GM12878 (cell line): Measurements from ENCODE around the gene SRF. TPM values are rescaled to one million over a fixed set of nuclear protein-coding genes. Genes with fewer than 3 reads are reported as not detected.

Source experiments
- ATAC-seq: fragments of 200-7000 bp; cut with Tn5 transposase; 3 replicates; pipeline ENCODE4 v1.9.1; 2020; ENCODE audit warnings: mild to moderate bottlenecking, moderate library complexity
- BruUV-seq: library from RNA; stranded (reverse); fragments of 400-500 nt; replicated peaks from 2 replicates; lab custom pipeline; 2021; lab: Mats Ljungman, UMichigan
- CTCF ChIA-PET: fragments of 300-600 bp; sonication (Branson Sonifier 250); formaldehyde crosslinking; extraction: SDS; loops from one replicate; lab custom pipeline; 2021; ENCODE audit warnings: inconsistent platforms; lab: Yijun Ruan, JAX
- POLR2A ChIA-PET: fragments of 350-600 bp; formaldehyde crosslinking; extraction: SDS; loops from one replicate; lab custom pipeline; 2021; ENCODE audit warnings: inconsistent platforms; lab: Charles Lee
- RAD21 ChIA-PET: fragments of 300-600 bp; sonication (Branson Sonifier 250); formaldehyde crosslinking; loops from one replicate; lab custom pipeline; 2023; ENCODE audit warnings: antibody characterized with exemption; ENCODE audit not compliant: unreplicated experiment; lab: Charles Lee
- SMC1A ChIA-PET: fragments of 300-600 bp; sonication (Branson Sonifier 250); formaldehyde crosslinking; loops from one replicate; lab custom pipeline; 2023; ENCODE audit not compliant: unreplicated experiment, uncharacterized antibody; lab: Charles Lee
- DNase-seq: peaks from one replicate; pipeline ENCODE4 v3.0.0-alpha.2; 2011; ENCODE audit warnings: low read depth, low spot score
- FAIRE-seq: peaks from 3 replicates; lab custom pipeline; 2011; peaks lifted over from hg19 to GRCh38; lab: Jason Lieb, UNC
- H2AFZ ChIP-seq: 2 replicates; pipeline ENCODE4 v1.6.0; 2011; ENCODE audit warnings: low read depth, low read length, control low read depth; ENCODE audit not compliant: control insufficient read depth
- H3K27ac ChIP-seq: 2 replicates; pipeline ENCODE4 v1.5.1; 2011; ENCODE audit warnings: control low read depth; ENCODE audit not compliant: control insufficient read depth, insufficient read depth
- H3K27me3 ChIP-seq, 2 experiments: replicated peaks in 1 of 2; 2 replicates each; pipeline versions ENCODE4 v1.6.0 to v1.6.1; 2011; ENCODE audit warnings: low read length in 1 of 2; ENCODE audit not compliant: control insufficient read depth in 2 of 2, insufficient read depth in 2 of 2
- H3K36me3 ChIP-seq, 2 experiments: 2 replicates each; pipeline ENCODE4 v1.5.1; 2011; ENCODE audit warnings: low read length in 1 of 2; ENCODE audit not compliant: control insufficient read depth in 2 of 2, insufficient read depth in 2 of 2
- H3K4me1 ChIP-seq: 2 replicates; pipeline ENCODE4 v1.6.1; 2011; ENCODE audit warnings: mild to moderate bottlenecking, low read length, moderate library complexity, mixed read lengths; ENCODE audit not compliant: control insufficient read depth, insufficient read depth
- H3K4me2 ChIP-seq: 2 replicates; pipeline ENCODE4 v1.6.0; 2011; ENCODE audit warnings: control low read depth; ENCODE audit not compliant: control insufficient read depth, insufficient read depth
- H3K4me3 ChIP-seq: fragments of 200-600 bp; sonication (generic); 2 replicates; pipeline ENCODE4 v1.5.1; 2016
- H3K79me2 ChIP-seq: 2 replicates; pipeline ENCODE4 v1.6.0; 2011; ENCODE audit warnings: low read length; ENCODE audit not compliant: control insufficient read depth, insufficient read depth
- H3K9ac ChIP-seq: 2 replicates; pipeline ENCODE4 v1.8.0; 2011; ENCODE audit warnings: low read length, control low read depth, mixed read lengths; ENCODE audit not compliant: control insufficient read depth, insufficient read depth
- H3K9me3 ChIP-seq: replicated peaks from 3 replicates; pipeline ENCODE4 v1.5.1; 2011; ENCODE audit warnings: mild to moderate bottlenecking, low read length; ENCODE audit not compliant: control insufficient read depth, insufficient read depth
- H4K20me1 ChIP-seq: 2 replicates; pipeline ENCODE4 v1.6.0; 2011; ENCODE audit not compliant: control insufficient read depth, insufficient read depth
- CBFB ChIP-seq: IDR thresholded peaks from 2 replicates; pipeline ENCODE4 v1.6.1; 2016; ENCODE audit warnings: antibody characterized with exemption, low read depth
- DPF2 ChIP-seq: fragments of 450-650 bp; IDR thresholded peaks from 2 replicates; pipeline ENCODE4 v1.6.1; 2017; ENCODE audit warnings: mild to moderate bottlenecking
- IKZF2 ChIP-seq, 2 experiments: fragments of 450-650 bp; IDR thresholded peaks; 2 replicates each; pipeline ENCODE4 v1.6.1; 2017; ENCODE audit warnings: mild to moderate bottlenecking in 2 of 2, moderate library complexity in 2 of 2
- LARP7 ChIP-seq: fragments of 450-650 bp; IDR thresholded peaks from 2 replicates; pipeline ENCODE4 v1.6.1; 2017; ENCODE audit warnings: mild to moderate bottlenecking
- MTA2 ChIP-seq: fragments of 450-650 bp; IDR thresholded peaks from 2 replicates; pipeline ENCODE4 v1.6.1; 2016; ENCODE audit warnings: low read depth, mild to moderate bottlenecking, moderate library complexity
- PAX8 ChIP-seq: fragments of 450-650 bp; IDR thresholded peaks from 2 replicates; pipeline ENCODE4 v1.6.1; 2017; ENCODE audit warnings: mild to moderate bottlenecking, moderate library complexity
- SMC3 ChIP-seq: IDR thresholded peaks from 2 replicates; pipeline ENCODE4 v1.6.1; 2011; ENCODE audit warnings: low read length, improper control_type of control experiment, borderline replicate concordance
- SP1 ChIP-seq: IDR thresholded peaks from one replicate; pipeline ENCODE4 v1.6.1; 2011; ENCODE audit warnings: low read depth, low read length
- ZNF274 ChIP-seq: IDR thresholded peaks from one replicate; pipeline ENCODE4 v1.8.0; 2011; ENCODE audit not compliant: insufficient read length, insufficient read depth
- WGBS: methylation state at CpG from one replicate; pipeline ENCODE4 v1.1.6; 2016; ENCODE audit warnings: low lambda C conversion rate; ENCODE audit not compliant: insufficient replicate concordance, insufficient coverage; ENCODE audit errors: missing lambda C conversion rate; 5-methylcytosine and 5-hydroxymethylcytosine counted together
- in situ Hi-C: fragments of 300-500 bp; cut with MboI; formaldehyde crosslinking; loops from 9 replicates; pipeline ENCODE4 v1.14.3; 2018; ENCODE audit warnings: mixed read lengths
- intact Hi-C: fragments of 100-400 bp; cut with micrococcal nuclease; formaldehyde crosslinking; loops from one replicate; pipeline ENCODE4 v1.14.2; 2022; ENCODE audit not compliant: unreplicated experiment
- polyA plus RNA-seq, 11 experiments: library from polyadenylated mRNA; depleted of rRNA in 4 of 11; unstranded in 6 of 11; stranded (reverse) in 5 of 11; fragments of >200 nt; fragmentation: Nextera tagmentation in 4 of 11; fragmentation: Illumina TruSeq in 1 of 11; extraction: Ambion mirVana in 4 of 11; extraction: Trizol in 1 of 11; gene quantifications; 1 replicate in 1 of 11; 2 replicates in 10 of 11; pipeline versions ENCODE4 v1.2.1 to v1.2.3, GENCODE V29; 2011 to 2016; ENCODE audit warnings: inconsistent platforms in 2 of 11, missing spikeins in 2 of 11, low read depth in 1 of 11
- total RNA-seq, 4 experiments: library from RNA; depleted of rRNA in 3 of 4; stranded (reverse); fragments of >200 nt in 3 of 4; fragmentation: Illumina TruSeq in 1 of 4; extraction: Trizol in 1 of 4; gene quantifications; 2 replicates each; pipeline versions ENCODE4 v1.2.1 to v1.2.3, GENCODE V29; 2013 to 2021
- TF ChIP-seq, protein P1 (sequence below): fragments of 450-650 bp; IDR thresholded peaks from 2 replicates; pipeline ENCODE4 v1.6.1; 2016; ENCODE audit warnings: mild to moderate bottlenecking
- TF ChIP-seq, protein P2 (sequence below): fragments of 450-650 bp; IDR thresholded peaks from 2 replicates; pipeline ENCODE4 v1.6.1; 2017; ENCODE audit warnings: antibody characterized with exemption, mild to moderate bottlenecking, moderate library complexity
- TF ChIP-seq, protein P3 (sequence below), 3 experiments: IDR thresholded peaks in 2 of 3; conservative IDR thresholded peaks in 1 of 3; 2 replicates each; pipeline ENCODE4 v1.5.1; 2011; ENCODE audit warnings: low read depth in 3 of 3, low read length in 3 of 3, mild to moderate bottlenecking in 3 of 3, control low read depth in 2 of 3, moderate library complexity in 2 of 3, inconsistent platforms in 1 of 3, mixed read lengths in 1 of 3; ENCODE audit not compliant: control insufficient read depth in 2 of 3, insufficient read depth in 1 of 3; ENCODE audit errors: extremely low read depth in 1 of 3

The SRF gene
- total and polyA plus RNA-seq, 10 of the 15 experiments (the other 5 are each of a cell fraction or from before 2014, with no cell fraction given): 2.3 to 56.3 (median 28.2) TPM

DNA sequence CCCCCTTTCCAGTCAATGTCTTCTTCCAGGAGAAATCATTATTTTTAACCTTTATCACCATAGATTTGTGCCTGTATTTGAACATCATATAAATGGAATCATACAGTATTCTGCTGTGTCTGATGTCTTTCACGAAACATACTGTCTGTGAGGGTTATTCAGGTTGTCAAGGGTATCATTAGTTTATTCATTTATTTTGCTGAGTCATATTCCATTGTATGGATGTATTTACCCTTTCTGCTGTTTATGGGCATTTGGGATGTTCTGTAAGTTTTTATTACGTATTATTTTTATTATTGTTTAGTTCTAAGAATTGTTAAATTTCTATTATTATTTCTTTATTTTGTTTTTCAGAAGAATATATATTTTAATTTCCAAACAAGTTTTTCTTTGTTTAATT lies 36.2 kb downstream of the SRF start:
- 72% methylated on average over 2 of the region's 2 CpGs for WGBS
- SMC1A ChIA-PET: no interaction called here
- Histone ChIP-seq H3K79me2 (no peaks in the 10 kb centered on the region), H3K4me2 (no peak overlapping the region), H3K27me3 (no peaks in the 10 kb centered on the region), H2AFZ (no peak overlapping the region), H4K20me1 (no peaks in the 10 kb centered on the region), H3K9me3 (no peaks in the 10 kb centered on the region), H3K4me1 (no peaks in the 10 kb centered on the region), H3K9ac (no peak overlapping the region), H3K36me3 (no peaks in the 10 kb centered on the region; a peak in 1 of 4 replicates), H3K27ac (no peak overlapping the region), H3K4me3 (no peak overlapping the region)
- no peak for DNase-seq
- TF ChIP-seq MTA2 (no peak), PAX8 (no peak), ZNF274 (no peak), IKZF2 (IDR thresholded peaks at IDR 0.05) (no peak)
- TF ChIP-seq, protein P1, sequence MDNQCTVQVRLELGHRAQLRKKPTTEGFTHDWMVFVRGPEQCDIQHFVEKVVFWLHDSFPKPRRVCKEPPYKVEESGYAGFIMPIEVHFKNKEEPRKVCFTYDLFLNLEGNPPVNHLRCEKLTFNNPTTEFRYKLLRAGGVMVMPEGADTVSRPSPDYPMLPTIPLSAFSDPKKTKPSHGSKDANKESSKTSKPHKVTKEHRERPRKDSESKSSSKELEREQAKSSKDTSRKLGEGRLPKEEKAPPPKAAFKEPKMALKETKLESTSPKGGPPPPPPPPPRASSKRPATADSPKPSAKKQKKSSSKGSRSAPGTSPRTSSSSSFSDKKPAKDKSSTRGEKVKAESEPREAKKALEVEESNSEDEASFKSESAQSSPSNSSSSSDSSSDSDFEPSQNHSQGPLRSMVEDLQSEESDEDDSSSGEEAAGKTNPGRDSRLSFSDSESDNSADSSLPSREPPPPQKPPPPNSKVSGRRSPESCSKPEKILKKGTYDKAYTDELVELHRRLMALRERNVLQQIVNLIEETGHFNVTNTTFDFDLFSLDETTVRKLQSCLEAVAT: no peak
- RAD21 ChIA-PET: no interaction called here
- CTCF ChIA-PET: no interaction called here
- in situ Hi-C loops (no loop called here), intact Hi-C loops (no loop called here)
- POLR2A ChIA-PET: no interaction called here
- FAIRE-seq: no peak
- BruUV-seq: no TSS peak
- ATAC-seq: no peak

DNA sequence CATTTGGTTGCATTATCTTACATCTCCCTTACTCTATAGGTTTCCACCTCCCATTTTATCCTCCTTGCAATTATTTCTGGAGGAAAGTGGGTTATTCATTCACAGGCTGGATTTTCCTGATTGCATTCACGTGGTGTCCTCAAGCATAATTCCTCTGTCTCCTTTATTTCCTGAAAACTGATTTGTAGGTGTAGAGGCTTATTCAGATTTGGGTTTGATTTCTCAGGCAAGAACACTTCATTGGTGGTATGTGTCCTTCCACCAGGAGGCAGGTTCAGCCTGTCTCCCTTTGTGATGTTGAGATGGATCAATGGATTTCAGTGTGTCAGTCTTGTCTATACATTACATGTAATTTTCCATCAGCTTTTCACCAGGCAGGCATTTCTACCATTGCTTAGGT lies 40.9 kb downstream of the SRF start:
- no peak for ATAC-seq
- SMC1A ChIA-PET: interaction anchor here (1.3 kb wide), 1 partner anchor 9 kb away, joined by 3 read pairs; no protein-coding TSS in a partner anchor
- no peak for FAIRE-seq
- CTCF ChIA-PET: interaction anchor here (1.0 to 1.3 kb wide), 3 partner anchors 11 to 186 kb away, joined by 3 to 6 read pairs (median 4); partner anchors contain the start of gene DNPH1
- H3K9ac ChIP-seq: no peak overlapping the region
- H3K9me3 ChIP-seq: no peaks in the 10 kb centered on the region
- BruUV-seq: no TSS peak
- WGBS: 100% methylated on average over 1 of the region's 1 CpG
- H3K79me2 ChIP-seq: no peaks in the 10 kb centered on the region
- no peaks in the 10 kb centered on the region for H3K4me1 ChIP-seq
- POLR2A ChIA-PET: interaction anchor here (0.5 to 1.4 kb wide), 2 partner anchors 12 to 230 kb away, joined by 3 to 4 read pairs; no protein-coding TSS in a partner anchor
- intact Hi-C loops (no loop called here), in situ Hi-C loops (no loop called here)
- H3K27me3 ChIP-seq: no peaks in the 10 kb centered on the region
- RAD21 ChIA-PET: no interaction called here
- DNase-seq: no peak
- H3K27ac ChIP-seq: no peak overlapping the region
- H4K20me1 ChIP-seq: no peaks in the 10 kb centered on the region
- H2AFZ ChIP-seq: no peak overlapping the region
- no peak overlapping the region for H3K4me2 ChIP-seq
- no peak overlapping the region for H3K4me3 ChIP-seq
- H3K36me3 ChIP-seq: peaks cover 0 to 1% of the 10 kb centered on the region in 2 experiments; a peak in 2 of 4 replicates
- TF ChIP-seq LARP7 (no peak), CBFB (no peak), SP1 (no peak), SMC3 (peak; percentile 34; the same call in 1 of the 2 replicates), DPF2 (no peak)
- TF ChIP-seq, protein P2, sequence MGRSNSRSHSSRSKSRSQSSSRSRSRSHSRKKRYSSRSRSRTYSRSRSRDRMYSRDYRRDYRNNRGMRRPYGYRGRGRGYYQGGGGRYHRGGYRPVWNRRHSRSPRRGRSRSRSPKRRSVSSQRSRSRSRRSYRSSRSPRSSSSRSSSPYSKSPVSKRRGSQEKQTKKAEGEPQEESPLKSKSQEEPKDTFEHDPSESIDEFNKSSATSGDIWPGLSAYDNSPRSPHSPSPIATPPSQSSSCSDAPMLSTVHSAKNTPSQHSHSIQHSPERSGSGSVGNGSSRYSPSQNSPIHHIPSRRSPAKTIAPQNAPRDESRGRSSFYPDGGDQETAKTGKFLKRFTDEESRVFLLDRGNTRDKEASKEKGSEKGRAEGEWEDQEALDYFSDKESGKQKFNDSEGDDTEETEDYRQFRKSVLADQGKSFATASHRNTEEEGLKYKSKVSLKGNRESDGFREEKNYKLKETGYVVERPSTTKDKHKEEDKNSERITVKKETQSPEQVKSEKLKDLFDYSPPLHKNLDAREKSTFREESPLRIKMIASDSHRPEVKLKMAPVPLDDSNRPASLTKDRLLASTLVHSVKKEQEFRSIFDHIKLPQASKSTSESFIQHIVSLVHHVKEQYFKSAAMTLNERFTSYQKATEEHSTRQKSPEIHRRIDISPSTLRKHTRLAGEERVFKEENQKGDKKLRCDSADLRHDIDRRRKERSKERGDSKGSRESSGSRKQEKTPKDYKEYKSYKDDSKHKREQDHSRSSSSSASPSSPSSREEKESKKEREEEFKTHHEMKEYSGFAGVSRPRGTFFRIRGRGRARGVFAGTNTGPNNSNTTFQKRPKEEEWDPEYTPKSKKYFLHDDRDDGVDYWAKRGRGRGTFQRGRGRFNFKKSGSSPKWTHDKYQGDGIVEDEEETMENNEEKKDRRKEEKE: no peak
- TF ChIP-seq, protein P3, sequence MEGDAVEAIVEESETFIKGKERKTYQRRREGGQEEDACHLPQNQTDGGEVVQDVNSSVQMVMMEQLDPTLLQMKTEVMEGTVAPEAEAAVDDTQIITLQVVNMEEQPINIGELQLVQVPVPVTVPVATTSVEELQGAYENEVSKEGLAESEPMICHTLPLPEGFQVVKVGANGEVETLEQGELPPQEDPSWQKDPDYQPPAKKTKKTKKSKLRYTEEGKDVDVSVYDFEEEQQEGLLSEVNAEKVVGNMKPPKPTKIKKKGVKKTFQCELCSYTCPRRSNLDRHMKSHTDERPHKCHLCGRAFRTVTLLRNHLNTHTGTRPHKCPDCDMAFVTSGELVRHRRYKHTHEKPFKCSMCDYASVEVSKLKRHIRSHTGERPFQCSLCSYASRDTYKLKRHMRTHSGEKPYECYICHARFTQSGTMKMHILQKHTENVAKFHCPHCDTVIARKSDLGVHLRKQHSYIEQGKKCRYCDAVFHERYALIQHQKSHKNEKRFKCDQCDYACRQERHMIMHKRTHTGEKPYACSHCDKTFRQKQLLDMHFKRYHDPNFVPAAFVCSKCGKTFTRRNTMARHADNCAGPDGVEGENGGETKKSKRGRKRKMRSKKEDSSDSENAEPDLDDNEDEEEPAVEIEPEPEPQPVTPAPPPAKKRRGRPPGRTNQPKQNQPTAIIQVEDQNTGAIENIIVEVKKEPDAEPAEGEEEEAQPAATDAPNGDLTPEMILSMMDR (IDR thresholded peaks at IDR 0.05 in 2 of 3, conservative IDR thresholded peaks at IDR 0.05 in 1 of 3; ENCODE audit: control insufficient read depth in 2 of 3, extremely low read depth in 1 of 3, insufficient read depth in 1 of 3, low read depth in 3 of 3, low read length in 3 of 3): peak in 1 of 3 experiments; percentile 11; a peak in 3 of 6 replicates
